HepG2 (cell line): ENCODE measurements around the gene PRRT2. TPM values are rescaled to one million over a fixed set of nuclear protein-coding genes. Genes with fewer than 3 reads are reported as not detected.
A peak's percentile ranks its signal among the peaks of the same experiment; 100 is the strongest.

Source experiments
- ATM ChIP-seq: fragments of 450-650 bp; IDR thresholded peaks from 2 replicates; pipeline ENCODE4 v1.7.1; 2017; ENCODE audit warnings: mild to moderate bottlenecking, borderline replicate concordance
- ATRX ChIP-seq: sonication (generic); formaldehyde crosslinking; IDR thresholded peaks from 2 replicates; pipeline ENCODE4 v1.4.0; 2020; ENCODE audit warnings: missing genetic modification reagents, borderline replicate concordance
- FOXA3 ChIP-seq: IDR thresholded peaks from 2 replicates; pipeline ENCODE4 v1.6.1; 2016; ENCODE audit warnings: missing genetic modification reagents, missing compliant biosample characterization
- GRHL1 ChIP-seq: sonication (generic); formaldehyde crosslinking; conservative IDR thresholded peaks from 2 replicates; pipeline ENCODE4 v1.8.0; 2022; ENCODE audit warnings: missing genetic modification reagents
- JUNB ChIP-seq: sonication (generic); formaldehyde crosslinking; IDR thresholded peaks from 2 replicates; pipeline ENCODE4 v1.8.0; 2022; ENCODE audit warnings: missing genetic modification reagents, mild to moderate bottlenecking, borderline replicate concordance
- MBNL3 ChIP-seq: fragments of 250-450 bp; sonication (Bioruptor Pico); conservative IDR thresholded peaks from 2 replicates; pipeline ENCODE4 v1.8.0; 2022; ENCODE audit warnings: mild to moderate bottlenecking, inconsistent platforms
- MEIS2 ChIP-seq: sonication (generic); formaldehyde crosslinking; IDR thresholded peaks from 2 replicates; pipeline ENCODE4 v1.9.0; 2021; ENCODE audit warnings: mild to moderate bottlenecking, missing genetic modification reagents
- MXD1 ChIP-seq: sonication (generic); formaldehyde crosslinking; IDR thresholded peaks from 2 replicates; pipeline ENCODE4 v1.4.0; 2020; ENCODE audit warnings: mild to moderate bottlenecking, missing genetic modification reagents
- NFIC ChIP-seq: IDR thresholded peaks from 2 replicates; pipeline ENCODE4 v1.6.1; 2012; ENCODE audit warnings: mild to moderate bottlenecking, low read length, inconsistent platforms
- NR2F2 ChIP-seq: IDR thresholded peaks from 2 replicates; pipeline ENCODE4 v1.6.1; 2012; ENCODE audit warnings: low read depth, inconsistent platforms, borderline replicate concordance
- SIN3A ChIP-seq: IDR thresholded peaks from 2 replicates; pipeline ENCODE4 v1.6.1; 2011; ENCODE audit warnings: low read depth, mild to moderate bottlenecking, control low read depth, low read length, borderline replicate concordance
- SMAD9 ChIP-seq: sonication (generic); formaldehyde crosslinking; IDR thresholded peaks from 2 replicates; pipeline ENCODE4 v1.5.1; 2020; ENCODE audit warnings: mild to moderate bottlenecking, missing genetic modification reagents
- SMC3 ChIP-seq: IDR thresholded peaks from 2 replicates; pipeline ENCODE4 v1.6.1; 2011; ENCODE audit warnings: low read length, improper control_type of control experiment
- SRSF4 ChIP-seq: fragments of 200-400 bp; formaldehyde crosslinking; IDR thresholded peaks from one replicate; pipeline ENCODE4 v1.6.1; 2018; ENCODE audit warnings: mild to moderate bottlenecking, low read depth, low read length, moderate library complexity; ENCODE audit not compliant: poor library complexity, severe bottlenecking
- ZBTB25 ChIP-seq: IDR thresholded peaks from 2 replicates; pipeline ENCODE4 v1.6.1; 2018; ENCODE audit warnings: missing genetic modification reagents
- ZBTB26 ChIP-seq: IDR thresholded peaks from 2 replicates; pipeline ENCODE4 v1.6.1; 2016; ENCODE audit warnings: missing compliant biosample characterization, missing genetic modification reagents, borderline replicate concordance
- ZFAT ChIP-seq: sonication (generic); formaldehyde crosslinking; conservative IDR thresholded peaks from 2 replicates; pipeline ENCODE4 v1.8.1; 2023; ENCODE audit warnings: missing genetic modification reagents, inconsistent platforms
- ZFP82 ChIP-seq: sonication (generic); formaldehyde crosslinking; IDR thresholded peaks from 2 replicates; pipeline ENCODE4 v1.5.1; 2020; ENCODE audit warnings: mild to moderate bottlenecking, missing genetic modification reagents, borderline replicate concordance
- ZMYM4 ChIP-seq: sonication (generic); formaldehyde crosslinking; IDR thresholded peaks from 2 replicates; pipeline ENCODE4 v1.8.1; 2023; ENCODE audit warnings: mild to moderate bottlenecking, missing genetic modification reagents
- ZNF224 ChIP-seq: sonication (generic); formaldehyde crosslinking; IDR thresholded peaks from 2 replicates; pipeline ENCODE4 v1.5.0; 2020; ENCODE audit warnings: mild to moderate bottlenecking, missing genetic modification reagents
- ZNF230 ChIP-seq: sonication (generic); formaldehyde crosslinking; IDR thresholded peaks from 2 replicates; pipeline ENCODE4 v1.4.0; 2020; ENCODE audit warnings: mild to moderate bottlenecking, missing genetic modification reagents
- ZNF550 ChIP-seq: sonication (generic); formaldehyde crosslinking; IDR thresholded peaks from 2 replicates; pipeline ENCODE4 v1.4.0; 2020; ENCODE audit warnings: mild to moderate bottlenecking, missing genetic modification reagents, borderline replicate concordance
- ZSCAN20 ChIP-seq: sonication (generic); formaldehyde crosslinking; IDR thresholded peaks from 2 replicates; pipeline ENCODE4 v1.4.0; 2020; ENCODE audit warnings: missing genetic modification reagents, mild to moderate bottlenecking, borderline replicate concordance
- polyA plus RNA-seq, 8 experiments: library from polyadenylated mRNA; depleted of rRNA in 3 of 8; stranded (reverse) in 7 of 8; unstranded in 1 of 8; fragments of >200 nt; fragmentation: Illumina TruSeq in 4 of 8; extraction: Trizol in 4 of 8; gene quantifications; 2 replicates each; pipeline versions ENCODE4 v1.2.1 to v1.2.3, GENCODE V29; 2011 to 2016; ENCODE audit warnings: low read depth in 4 of 8, missing spikeins in 1 of 8, mixed read lengths in 1 of 8; ENCODE audit not compliant: insufficient read depth in 1 of 8
- total RNA-seq, 5 experiments: library from RNA; depleted of rRNA; stranded (reverse); fragments of >200 nt; fragmentation: Illumina TruSeq; extraction: Trizol; gene quantifications; 2 replicates each; pipeline ENCODE4 v1.2.3, GENCODE V29; 2016; ENCODE audit warnings: low read depth in 1 of 5

Gene PRRT2
- total and polyA plus RNA-seq, 2 of the 13 experiments (the other 11 are each of a cell fraction or from before 2014, with no cell fraction given): 0.51 to 1.1 TPM

GRCh38 chr16:29765167-29766032 is 46.6 kb upstream of the PRRT2 start (continued):
- TF ChIP-seq ZNF550: 0 out of 2 replicates have a peak, but pooled peaks have one; percentile 84
- no peak; the same call in 1 of the 2 replicates for TF ChIP-seq SMC3
- TF ChIP-seq GRHL1 (CRISPR knock-in tag): no peak
- peak; percentile 59; the same call in 1 of the 2 replicates for TF ChIP-seq NFIC
- peak; percentile 94 for TF ChIP-seq NR2F2
- no peak; the same call in 1 of the 2 replicates for TF ChIP-seq SMAD9 (CRISPR knock-in tag)
- TF ChIP-seq ZBTB25 (CRISPR knock-in tag): peak; percentile 81
- TF ChIP-seq ATM: no peak
- no peak for TF ChIP-seq SRSF4
- no peak; the same call in 1 of the 2 replicates for TF ChIP-seq ZBTB26 (CRISPR knock-in tag)
- peak; percentile 91 for TF ChIP-seq ZMYM4 (CRISPR knock-in tag)
- TF ChIP-seq ZSCAN20 (CRISPR knock-in tag): peak; percentile 86; the same call in 1 of the 2 replicates
- peak; percentile 65; the same call in 1 of the 2 replicates for TF ChIP-seq JUNB (CRISPR knock-in tag)
- TF ChIP-seq SIN3A: 0 out of 2 replicates have a peak, but pooled peaks have one; percentile 21
- no peak for TF ChIP-seq ZFAT
- TF ChIP-seq FOXA3 (CRISPR knock-in tag): peak; percentile 100
- TF ChIP-seq MXD1 (CRISPR knock-in tag): peak; percentile 45; the same call in 1 of the 2 replicates
- TF ChIP-seq ZFP82 (CRISPR knock-in tag): no peak
- TF ChIP-seq MBNL3 (CRISPR knock-in tag): no peak
- peak; percentile 51; the same call in 1 of the 2 replicates for TF ChIP-seq ZNF224 (CRISPR knock-in tag)
- TF ChIP-seq ATRX (CRISPR knock-in tag): no peak
- TF ChIP-seq ZNF230 (CRISPR knock-in tag): peak; percentile 89; the same call in 1 of the 2 replicates
- TF ChIP-seq MEIS2 (CRISPR knock-in tag): peak; percentile 100
